ENCODE results near the gene PGBD1. TPM values are rescaled to one million over a fixed set of nuclear protein-coding genes. Genes with fewer than 3 reads are reported as not detected.

Gene PGBD1
- total RNA-seq, 4 donors from 2014 or later: 0.75 to 3.2 (median 2.3) TPM

DNA sequence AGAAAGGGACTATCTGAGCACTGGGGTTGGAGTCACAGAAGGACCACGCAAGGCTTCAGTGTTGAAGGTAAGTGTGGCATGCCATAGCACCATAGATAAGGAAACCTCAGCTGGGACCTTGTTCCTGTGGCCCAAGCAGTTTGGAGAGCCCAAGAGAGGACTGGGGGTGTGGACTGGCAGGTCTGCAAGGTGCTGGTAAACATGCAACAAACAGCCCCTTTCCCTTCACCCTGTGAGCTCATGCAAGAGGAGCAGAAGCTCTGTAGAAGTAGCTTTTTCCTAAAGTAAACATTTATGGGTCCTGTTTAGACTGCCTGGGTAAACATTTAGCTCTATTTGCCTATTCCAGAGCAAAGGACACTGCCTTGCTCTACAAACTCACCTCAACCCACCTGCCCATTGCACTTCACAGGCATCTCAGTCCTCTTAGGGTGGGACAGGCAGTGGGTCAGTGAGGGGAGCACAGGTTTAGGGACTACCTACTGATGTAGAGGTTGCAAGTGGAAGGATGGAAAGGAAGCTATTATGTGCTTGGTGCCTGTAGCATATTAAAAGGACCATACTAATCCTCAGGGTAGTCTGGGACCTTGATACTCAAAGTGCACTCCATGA is 42.5 kb downstream of the PGBD1 start:
- H3K27me3 ChIP-seq: no peaks in the 10 kb centered on the region
- H3K36me3 ChIP-seq: peaks cover 4 to 24% (median 20%) of the 10 kb centered on the region in 4 donors
- H3K9me3 ChIP-seq: peaks cover 28 to 30% of the 10 kb centered on the region in 2 donors
- intact Hi-C loops (cut with DNase I; ENCODE audit: low total_unique reads): no loop called here
- TF ChIP-seq POLR2A (IDR thresholded peaks at IDR 0.05) (no peak), EP300 (IDR thresholded peaks at IDR 0.05; ENCODE audit: low read depth) (no peak), POLR2AphosphoS5 (IDR thresholded peaks at IDR 0.05) (no peak)
- TF ChIP-seq, protein P1, sequence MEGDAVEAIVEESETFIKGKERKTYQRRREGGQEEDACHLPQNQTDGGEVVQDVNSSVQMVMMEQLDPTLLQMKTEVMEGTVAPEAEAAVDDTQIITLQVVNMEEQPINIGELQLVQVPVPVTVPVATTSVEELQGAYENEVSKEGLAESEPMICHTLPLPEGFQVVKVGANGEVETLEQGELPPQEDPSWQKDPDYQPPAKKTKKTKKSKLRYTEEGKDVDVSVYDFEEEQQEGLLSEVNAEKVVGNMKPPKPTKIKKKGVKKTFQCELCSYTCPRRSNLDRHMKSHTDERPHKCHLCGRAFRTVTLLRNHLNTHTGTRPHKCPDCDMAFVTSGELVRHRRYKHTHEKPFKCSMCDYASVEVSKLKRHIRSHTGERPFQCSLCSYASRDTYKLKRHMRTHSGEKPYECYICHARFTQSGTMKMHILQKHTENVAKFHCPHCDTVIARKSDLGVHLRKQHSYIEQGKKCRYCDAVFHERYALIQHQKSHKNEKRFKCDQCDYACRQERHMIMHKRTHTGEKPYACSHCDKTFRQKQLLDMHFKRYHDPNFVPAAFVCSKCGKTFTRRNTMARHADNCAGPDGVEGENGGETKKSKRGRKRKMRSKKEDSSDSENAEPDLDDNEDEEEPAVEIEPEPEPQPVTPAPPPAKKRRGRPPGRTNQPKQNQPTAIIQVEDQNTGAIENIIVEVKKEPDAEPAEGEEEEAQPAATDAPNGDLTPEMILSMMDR (IDR thresholded peaks at IDR 0.05): no peak
- no peaks in the 10 kb centered on the region for H3K4me1 ChIP-seq
- WGBS, 2 donors (ENCODE audit: low coverage in 1 of 2): 95 to 100% methylated on average over 1 of the region's 1 CpG
- no peak for DNase-seq
- no peak overlapping the region for H3K27ac ChIP-seq
- in situ Hi-C loops (cut with MboI; ENCODE audit: low pct_ligation_motif_present in 1 of 4, low pct_unique_long_range_greater_than_20kb in 1 of 4, low sequenced_read_pairs in 3 of 4): no loop called here
- H3K4me3 ChIP-seq: no peak overlapping the region

GRCh38 chr6:28326371-28326948 is 45.1 kb downstream of the PGBD1 start:
- H3K36me3 ChIP-seq: peaks cover 4 to 24% (median 20%) of the 10 kb centered on the region in 4 donors
- no peaks in the 10 kb centered on the region for H3K4me1 ChIP-seq
- intact Hi-C loops (cut with DNase I; ENCODE audit: low total_unique reads) (no loop called here), in situ Hi-C loops (cut with MboI; ENCODE audit: low pct_ligation_motif_present in 1 of 4, low pct_unique_long_range_greater_than_20kb in 1 of 4, low sequenced_read_pairs in 3 of 4) (loop anchor here in 1 of 4 donors (25.0 kb wide), 1 partner anchor 1164 kb away; no protein-coding TSS in a partner anchor)
- no peak overlapping the region for H3K4me3 ChIP-seq
- no peaks in the 10 kb centered on the region for H3K27me3 ChIP-seq
- no peak overlapping the region for H3K27ac ChIP-seq
- WGBS, 2 donors (ENCODE audit: low coverage in 1 of 2): 93 to 94% methylated on average over 7 of the region's 7 CpGs
- DNase-seq: no peak
- TF ChIP-seq EP300 (IDR thresholded peaks at IDR 0.05; ENCODE audit: low read depth) (no peak), POLR2A (IDR thresholded peaks at IDR 0.05) (no peak), POLR2AphosphoS5 (IDR thresholded peaks at IDR 0.05) (no peak)
- TF ChIP-seq, protein P1 (IDR thresholded peaks at IDR 0.05): no peak
- H3K9me3 ChIP-seq: peaks cover 29 to 30% of the 10 kb centered on the region in 2 donors

DNA sequence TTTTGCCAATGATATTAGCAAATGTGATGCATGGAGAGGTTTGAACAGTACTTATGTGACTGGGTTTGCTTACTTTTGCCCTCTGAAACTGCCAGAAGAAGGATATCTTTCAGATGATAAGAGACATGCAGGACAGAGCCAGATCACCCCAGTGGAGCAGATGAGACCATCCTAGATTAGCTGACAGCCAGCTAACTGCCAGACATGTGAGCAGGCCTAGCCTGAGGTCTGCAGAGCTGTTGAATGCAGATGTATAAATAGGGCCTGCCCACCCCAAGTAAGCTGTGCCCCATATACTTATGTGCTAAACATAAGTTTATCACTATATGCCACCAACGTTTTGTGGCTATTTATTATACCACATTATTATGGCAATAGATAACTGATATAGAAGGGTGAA is 48.7 kb downstream of the PGBD1 start:
- Histone ChIP-seq H3K4me1 (peaks cover 0 to 12% (median 6%) of the 10 kb centered on the region in 4 donors), H3K9me3 (peaks cover 26 to 29% of the 10 kb centered on the region in 2 donors), H3K4me3 (no peak overlapping the region), H3K27ac (no peak overlapping the region), H3K36me3 (peaks cover 4 to 24% (median 20%) of the 10 kb centered on the region in 4 donors), H3K27me3 (no peaks in the 10 kb centered on the region)
- TF ChIP-seq, protein P1 (IDR thresholded peaks at IDR 0.05): no peak
- TF ChIP-seq EP300 (IDR thresholded peaks at IDR 0.05; ENCODE audit: low read depth) (no peak), POLR2A (IDR thresholded peaks at IDR 0.05) (no peak), POLR2AphosphoS5 (IDR thresholded peaks at IDR 0.05) (no peak)
- intact Hi-C loops (cut with DNase I; ENCODE audit: low total_unique reads) (loop anchor here (10.0 kb wide), 1 partner anchor 45 kb away; the partner anchor contains the start of gene PGBD1), in situ Hi-C loops (cut with MboI; ENCODE audit: low pct_ligation_motif_present in 1 of 4, low pct_unique_long_range_greater_than_20kb in 1 of 4, low sequenced_read_pairs in 3 of 4) (loop anchor here in 1 of 4 donors (25.0 kb wide), 1 partner anchor 1168 kb away; no protein-coding TSS in a partner anchor)
- 52 to 67% methylated on average over 1 of the region's 1 CpG for WGBS, 2 donors (ENCODE audit: low coverage in 1 of 2)
- DNase-seq: no peak

GRCh38 chr6:28333047-28333446 is 51.7 kb downstream of the PGBD1 start:
- Histone ChIP-seq H3K9me3 (peaks cover 0 to 3% of the 10 kb centered on the region in 2 donors), H3K4me3 (no peak overlapping the region), H3K27me3 (no peaks in the 10 kb centered on the region), H3K36me3 (no peaks in the 10 kb centered on the region), H3K4me1 (peaks cover 6 to 24% (median 15%) of the 10 kb centered on the region in 4 donors), H3K27ac (no peak overlapping the region)
- in situ Hi-C loops (cut with MboI; ENCODE audit: low pct_ligation_motif_present in 1 of 4, low pct_unique_long_range_greater_than_20kb in 1 of 4, low sequenced_read_pairs in 3 of 4): loop anchor here in 1 of 4 donors (25.0 kb wide), 1 partner anchor 1171 kb away; no protein-coding TSS in a partner anchor
- WGBS, 2 donors (ENCODE audit: low coverage in 1 of 2): 90 to 100% methylated on average over 2 of the region's 2 CpGs
- DNase-seq: no peak
- intact Hi-C loops (cut with DNase I; ENCODE audit: low total_unique reads): loop anchor here (10.0 kb wide), 1 partner anchor 48 kb away; the partner anchor contains the start of gene PGBD1
- TF ChIP-seq, protein P1 (IDR thresholded peaks at IDR 0.05): no peak
- TF ChIP-seq POLR2AphosphoS5 (IDR thresholded peaks at IDR 0.05) (no peak), POLR2A (IDR thresholded peaks at IDR 0.05) (no peak), EP300 (IDR thresholded peaks at IDR 0.05; ENCODE audit: low read depth) (no peak)

Data from transverse colon (tissue), 4 donors.